ENCODE data around the gene SIGLEC6.
A peak's percentile ranks its signal among the peaks of the same experiment; 100 is the strongest.

The SIGLEC6 gene

GRCh38 chr19:51571599-51571998 is 40.1 kb upstream of the SIGLEC6 start:
- TF ChIP-seq POLR2A (IDR thresholded peaks at IDR 0.05; ENCODE audit: extremely low read depth, insufficient read length) (no peak), MAX (IDR thresholded peaks at IDR 0.05; ENCODE audit: low read depth, low read length) (no peak), MYC (IDR thresholded peaks at IDR 0.05; ENCODE audit: low read depth, low read length) (no peak), CTCF (IDR thresholded peaks at IDR 0.05; ENCODE audit: low read depth, low read length) (no peak)
- peak overlapping the region; percentile 90 for H3K4me3 ChIP-seq (ENCODE audit: low read depth, low read length)
- peak; percentile 25 for DNase-seq (ENCODE audit: low read depth)

- H3K4me3 ChIP-seq (ENCODE audit: low read depth, low read length) = peak within 1 kb of the TSS; percentile 90
- TF ChIP-seq POLR2A (IDR thresholded peaks at IDR 0.05; ENCODE audit: extremely low read depth, insufficient read length) = no peak
- TF ChIP-seq MYC (IDR thresholded peaks at IDR 0.05; ENCODE audit: low read depth, low read length) = 0 out of 2 replicates have a peak, but pooled peaks have one; percentile 43
- TF ChIP-seq CTCF (IDR thresholded peaks at IDR 0.05; ENCODE audit: low read depth, low read length) = no peak
- DNase-seq (ENCODE audit: low read depth) = peak; percentile 97
Measured at GRCh38 chr19:51570962-51571575, 39.6 kb upstream of the SIGLEC6 start, which contains the start of gene ZNF175. TSS of gene ZNF175 (plus strand) at chr19:51571283. CDS start at chr19:51573330, 2,047 bp downstream.

- TF ChIP-seq MYC (IDR thresholded peaks at IDR 0.05; ENCODE audit: low read depth, low read length) (no peak), POLR2A (IDR thresholded peaks at IDR 0.05; ENCODE audit: extremely low read depth, insufficient read length) (no peak)
- no peak overlapping the region for H3K4me3 ChIP-seq (ENCODE audit: low read depth, low read length)
- DNase-seq (ENCODE audit: low read depth) = no peak
Measured at GRCh38 chr19:51568456-51568855, 37.0 kb upstream of the SIGLEC6 start.

GRCh38 chr19:51567583-51567982 is 36.1 kb upstream of the SIGLEC6 start:
- no peak for DNase-seq (ENCODE audit: low read depth)
- no peak overlapping the region for H3K4me3 ChIP-seq (ENCODE audit: low read depth, low read length)
- TF ChIP-seq MAX (IDR thresholded peaks at IDR 0.05; ENCODE audit: low read depth, low read length) (no peak), POLR2A (IDR thresholded peaks at IDR 0.05; ENCODE audit: extremely low read depth, insufficient read length) (no peak), CTCF (IDR thresholded peaks at IDR 0.05; ENCODE audit: low read depth, low read length) (no peak), MYC (IDR thresholded peaks at IDR 0.05; ENCODE audit: low read depth, low read length) (no peak)

- no peak for TF ChIP-seq MYC (IDR thresholded peaks at IDR 0.05; ENCODE audit: low read depth, low read length)
- 0 out of 2 replicates have a peak, but pooled peaks have one; percentile 11 for TF ChIP-seq MAX (IDR thresholded peaks at IDR 0.05; ENCODE audit: low read depth, low read length)
- no peak for TF ChIP-seq POLR2A (IDR thresholded peaks at IDR 0.05; ENCODE audit: extremely low read depth, insufficient read length)
- TF ChIP-seq CTCF (IDR thresholded peaks at IDR 0.05; ENCODE audit: low read depth, low read length) = no peak
- peak; percentile 77 for DNase-seq (ENCODE audit: low read depth)
- no peak overlapping the region for H3K4me3 ChIP-seq (ENCODE audit: low read depth, low read length)
Measured at GRCh38 chr19:51566489-51567100, 35.1 kb upstream of the SIGLEC6 start.

GRCh38 chr19:51565583-51565982 is 34.1 kb upstream of the SIGLEC6 start:
- TF ChIP-seq CTCF (IDR thresholded peaks at IDR 0.05; ENCODE audit: low read depth, low read length) (no peak), MAX (IDR thresholded peaks at IDR 0.05; ENCODE audit: low read depth, low read length) (no peak), POLR2A (IDR thresholded peaks at IDR 0.05; ENCODE audit: extremely low read depth, insufficient read length) (no peak), MYC (IDR thresholded peaks at IDR 0.05; ENCODE audit: low read depth, low read length) (no peak)

More at GRCh38 chr19:51565583-51565982, 34.1 kb upstream of the SIGLEC6 start:
- H3K4me3 ChIP-seq (ENCODE audit: low read depth, low read length) = peak overlapping the region; percentile 2
- peak; percentile 95 for DNase-seq (ENCODE audit: low read depth)
